Transverse colon (tissue), 4 donors: ENCODE results near the gene NRCAM.

Source experiments
- EP300 ChIP-seq: sonication (generic); formaldehyde crosslinking; IDR thresholded peaks from one replicate; pipeline ENCODE4 v1.6.1; 2017; ENCODE audit warnings: antibody characterized with exemption, low read depth
- POLR2A ChIP-seq: fragments of 450-650 bp; IDR thresholded peaks from one replicate; pipeline ENCODE4 v1.6.1; 2016; ENCODE audit warnings: antibody characterized with exemption, mild to moderate bottlenecking, moderate library complexity
- POLR2AphosphoS5 ChIP-seq, 3 donors: sonication (generic); formaldehyde crosslinking; IDR thresholded peaks; one replicate each; pipeline ENCODE4 v1.6.1; 2016; ENCODE audit warnings: antibody characterized with exemption in 3 of 3
- TF ChIP-seq, protein P1 (sequence below), 5 experiments: fragments of 200-600 bp in 3 of 5; fragments of 450-650 bp in 2 of 5; sonication (generic) in 3 of 5; IDR thresholded peaks; 1 replicate in 2 of 5; 2 replicates in 3 of 5; pipeline ENCODE4 v1.5.1; 2016 to 2017; ENCODE audit warnings: antibody characterized with exemption in 5 of 5, inconsistent platforms in 3 of 5, mild to moderate bottlenecking in 2 of 5, moderate library complexity in 1 of 5

DNA sequence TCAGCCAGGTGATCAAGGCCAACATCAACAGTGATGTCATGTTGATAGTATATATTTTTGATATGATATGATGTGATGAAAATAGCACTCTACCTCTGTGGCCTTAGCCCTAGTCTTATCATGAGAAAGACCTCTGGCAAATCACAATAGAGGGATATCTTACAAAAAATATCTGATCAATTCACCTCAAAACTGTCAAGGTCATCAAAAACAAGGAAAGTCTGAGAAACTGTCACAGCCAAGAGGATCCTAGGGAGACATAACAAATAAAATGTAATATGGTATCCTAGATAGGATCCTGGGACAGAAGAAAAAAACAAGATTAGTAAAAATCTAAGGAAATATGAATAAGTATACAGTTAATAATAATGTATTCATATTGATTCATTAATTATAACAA, 92.6 kb downstream of the NRCAM start:
- TF ChIP-seq, protein P1, sequence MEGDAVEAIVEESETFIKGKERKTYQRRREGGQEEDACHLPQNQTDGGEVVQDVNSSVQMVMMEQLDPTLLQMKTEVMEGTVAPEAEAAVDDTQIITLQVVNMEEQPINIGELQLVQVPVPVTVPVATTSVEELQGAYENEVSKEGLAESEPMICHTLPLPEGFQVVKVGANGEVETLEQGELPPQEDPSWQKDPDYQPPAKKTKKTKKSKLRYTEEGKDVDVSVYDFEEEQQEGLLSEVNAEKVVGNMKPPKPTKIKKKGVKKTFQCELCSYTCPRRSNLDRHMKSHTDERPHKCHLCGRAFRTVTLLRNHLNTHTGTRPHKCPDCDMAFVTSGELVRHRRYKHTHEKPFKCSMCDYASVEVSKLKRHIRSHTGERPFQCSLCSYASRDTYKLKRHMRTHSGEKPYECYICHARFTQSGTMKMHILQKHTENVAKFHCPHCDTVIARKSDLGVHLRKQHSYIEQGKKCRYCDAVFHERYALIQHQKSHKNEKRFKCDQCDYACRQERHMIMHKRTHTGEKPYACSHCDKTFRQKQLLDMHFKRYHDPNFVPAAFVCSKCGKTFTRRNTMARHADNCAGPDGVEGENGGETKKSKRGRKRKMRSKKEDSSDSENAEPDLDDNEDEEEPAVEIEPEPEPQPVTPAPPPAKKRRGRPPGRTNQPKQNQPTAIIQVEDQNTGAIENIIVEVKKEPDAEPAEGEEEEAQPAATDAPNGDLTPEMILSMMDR (IDR thresholded peaks at IDR 0.05): no peak
- TF ChIP-seq EP300 (no peak), POLR2A (no peak), POLR2AphosphoS5 (IDR thresholded peaks at IDR 0.05) (no peak)
